Activated CD8-positive, alpha-beta T cell treated with anti-CD3 and anti-CD28 coated beads for 36 hours (primary cell): ENCODE data around the gene DIAPH3. TPM values are rescaled to one million over a fixed set of nuclear protein-coding genes. Genes with fewer than 3 reads are reported as not detected.

Source experiments
- ATAC-seq: fragments of 200-7000 bp; cut with Tn5 transposase; one replicate; pipeline ENCODE4 v1.10.0; 2021; ENCODE audit warnings: mild to moderate bottlenecking, moderate library complexity
- CTCF ChIA-PET: fragments of 350-600 bp; sonication (Branson Sonifier 250); formaldehyde crosslinking; loops from one replicate; lab custom pipeline; 2021; ENCODE audit warnings: antibody characterized with exemption; lab: Charles Lee
- POLR2A ChIA-PET: fragments of 350-600 bp; sonication (Branson Sonifier 250); formaldehyde crosslinking; loops from one replicate; lab custom pipeline; 2021; ENCODE audit warnings: antibody characterized with exemption; lab: Charles Lee
- DNase-seq: peaks from one replicate; pipeline ENCODE4 v3.0.0-alpha.2; 2020
- H3K27ac Mint-ChIP-seq: one replicate; pipeline ENCODE4 v1.8.0; 2021; ENCODE audit warnings: mild to moderate bottlenecking, mixed read lengths
- H3K27me3 Mint-ChIP-seq: one replicate; pipeline ENCODE4 v1.8.0; 2021; ENCODE audit warnings: mixed read lengths
- H3K36me3 Mint-ChIP-seq: one replicate; pipeline ENCODE4 v1.8.0; 2021; ENCODE audit warnings: low read depth, mixed read lengths
- H3K4me1 Mint-ChIP-seq: one replicate; pipeline ENCODE4 v1.8.0; 2021; ENCODE audit warnings: low read depth, mixed read lengths
- H3K4me3 Mint-ChIP-seq: one replicate; pipeline ENCODE4 v1.8.0; 2021; ENCODE audit warnings: mild to moderate bottlenecking, moderate library complexity, mixed read lengths
- H3K9me3 Mint-ChIP-seq: one replicate; pipeline ENCODE4 v1.8.0; 2021; ENCODE audit warnings: mixed read lengths
- intact Hi-C: fragments of 100-400 bp; cut with micrococcal nuclease; formaldehyde crosslinking; loops from one replicate; pipeline ENCODE4 v1.10.0; 2022
- total RNA-seq, 2 experiments: library from RNA; stranded (reverse); gene quantifications; one replicate each; pipeline ENCODE4 v1.2.3, GENCODE V29; 2021
- TF ChIP-seq, protein P1 (sequence below): fragments of 200-600 bp; IDR thresholded peaks from one replicate; pipeline ENCODE4 v1.8.0; 2022; ENCODE audit warnings: antibody characterized with exemption, mild to moderate bottlenecking

DIAPH3 gene
- total RNA-seq, 2 experiments from 2014 or later, result 23.0 to 25.4 TPM

DNA sequence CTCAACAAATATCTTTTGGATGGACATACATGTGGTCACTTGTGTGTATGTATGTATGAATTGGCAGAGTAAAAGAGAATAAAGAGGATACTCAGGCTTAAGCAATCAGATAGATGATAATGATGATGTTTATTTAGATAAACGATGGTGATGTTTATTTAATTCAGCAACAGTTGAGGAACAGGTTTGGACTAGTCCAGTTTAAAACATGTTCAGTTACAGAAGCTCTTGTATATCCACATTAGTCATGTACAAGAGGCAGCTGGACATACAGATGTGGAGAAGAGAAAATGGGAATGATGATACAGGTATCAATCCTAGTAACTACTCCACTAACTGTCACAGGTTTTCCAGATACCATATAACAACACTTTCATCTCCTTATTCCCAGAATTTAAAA is 232.1 kb downstream of the DIAPH3 start:
- CTCF ChIA-PET, result no interaction called here
- intact Hi-C loops, result no loop called here
- H3K27ac Mint-ChIP-seq, result no peak overlapping the region
- peaks cover 7% of the 10 kb centered on the region for H3K36me3 Mint-ChIP-seq
- ATAC-seq (no peak), DNase-seq (no peak)
- POLR2A ChIA-PET, result no interaction called here
- no peak overlapping the region for H3K4me3 Mint-ChIP-seq
- TF ChIP-seq, protein P1, sequence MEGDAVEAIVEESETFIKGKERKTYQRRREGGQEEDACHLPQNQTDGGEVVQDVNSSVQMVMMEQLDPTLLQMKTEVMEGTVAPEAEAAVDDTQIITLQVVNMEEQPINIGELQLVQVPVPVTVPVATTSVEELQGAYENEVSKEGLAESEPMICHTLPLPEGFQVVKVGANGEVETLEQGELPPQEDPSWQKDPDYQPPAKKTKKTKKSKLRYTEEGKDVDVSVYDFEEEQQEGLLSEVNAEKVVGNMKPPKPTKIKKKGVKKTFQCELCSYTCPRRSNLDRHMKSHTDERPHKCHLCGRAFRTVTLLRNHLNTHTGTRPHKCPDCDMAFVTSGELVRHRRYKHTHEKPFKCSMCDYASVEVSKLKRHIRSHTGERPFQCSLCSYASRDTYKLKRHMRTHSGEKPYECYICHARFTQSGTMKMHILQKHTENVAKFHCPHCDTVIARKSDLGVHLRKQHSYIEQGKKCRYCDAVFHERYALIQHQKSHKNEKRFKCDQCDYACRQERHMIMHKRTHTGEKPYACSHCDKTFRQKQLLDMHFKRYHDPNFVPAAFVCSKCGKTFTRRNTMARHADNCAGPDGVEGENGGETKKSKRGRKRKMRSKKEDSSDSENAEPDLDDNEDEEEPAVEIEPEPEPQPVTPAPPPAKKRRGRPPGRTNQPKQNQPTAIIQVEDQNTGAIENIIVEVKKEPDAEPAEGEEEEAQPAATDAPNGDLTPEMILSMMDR, result no peak
- H3K4me1 Mint-ChIP-seq, result no peaks in the 10 kb centered on the region
- H3K9me3 Mint-ChIP-seq, result peaks cover 8% of the 10 kb centered on the region
- H3K27me3 Mint-ChIP-seq, result no peaks in the 10 kb centered on the region

DNA sequence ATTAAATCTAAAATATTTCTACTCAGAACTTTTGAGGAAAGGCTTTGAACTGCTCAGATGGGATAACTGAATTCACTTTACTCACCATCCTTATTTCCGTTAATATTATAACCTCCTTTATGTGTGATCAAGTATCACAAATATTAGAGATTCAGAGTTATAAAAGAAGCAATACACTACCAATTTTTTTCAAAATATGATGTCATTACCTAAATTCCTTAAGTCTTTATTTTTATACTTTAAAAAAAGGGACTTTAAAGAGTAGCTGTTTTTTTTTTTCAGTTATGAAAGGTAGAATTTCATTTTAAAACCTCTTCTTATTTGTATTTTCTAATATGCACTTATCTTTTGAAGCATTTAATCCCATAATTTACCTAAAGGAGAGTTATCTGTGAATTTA is 239.5 kb downstream of the DIAPH3 start:
- ATAC-seq (no peak), DNase-seq (no peak)
- no peak overlapping the region for H3K27ac Mint-ChIP-seq
- no peak overlapping the region for H3K4me3 Mint-ChIP-seq
- POLR2A ChIA-PET, result no interaction called here
- no peaks in the 10 kb centered on the region for H3K4me1 Mint-ChIP-seq
- CTCF ChIA-PET, result no interaction called here
- peaks cover 7% of the 10 kb centered on the region for H3K36me3 Mint-ChIP-seq
- H3K9me3 Mint-ChIP-seq, result peaks cover 7% of the 10 kb centered on the region
- TF ChIP-seq, protein P1, result no peak
- H3K27me3 Mint-ChIP-seq, result no peaks in the 10 kb centered on the region
- intact Hi-C loops, result no loop called here

DNA sequence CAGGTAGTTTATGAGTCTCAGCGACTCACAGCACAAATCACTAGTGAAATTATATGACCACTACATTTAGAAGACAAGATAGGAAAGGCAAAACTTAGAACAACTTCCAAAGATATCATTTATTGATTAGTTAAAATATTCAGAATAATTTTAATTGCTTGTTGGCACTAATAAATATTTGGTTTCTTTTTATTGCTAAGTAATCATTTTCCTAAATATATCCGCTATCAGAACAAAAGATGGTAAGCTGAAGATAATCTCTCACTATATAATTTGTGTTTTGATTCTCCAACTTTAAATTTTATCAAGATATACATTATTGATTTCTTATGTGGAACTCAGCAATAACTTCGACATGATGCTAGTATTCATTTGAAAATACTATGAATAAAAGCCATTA is 248.5 kb downstream of the DIAPH3 start:
- ChIA-PET POLR2A (no interaction called here), CTCF (no interaction called here)

DNA sequence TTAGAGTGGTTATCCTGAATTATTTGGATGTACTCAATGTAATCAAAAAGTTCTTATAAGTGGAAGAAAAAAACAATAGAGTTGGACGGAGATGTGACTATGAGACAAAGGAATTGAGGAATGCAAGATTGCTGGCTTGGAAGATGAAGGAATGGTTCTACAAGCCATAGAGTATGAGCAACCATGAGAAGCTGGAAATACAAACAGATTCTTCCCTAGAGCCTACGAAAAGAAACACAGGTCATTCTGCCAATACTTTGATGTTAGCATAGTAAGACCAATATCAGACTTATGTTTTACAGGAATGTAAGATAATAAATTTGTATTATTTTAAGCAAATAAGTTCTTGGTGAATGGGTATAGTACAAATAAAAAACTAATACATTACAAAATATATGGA is 249.2 kb downstream of the DIAPH3 start:
- no peak overlapping the region for H3K27ac Mint-ChIP-seq
- TF ChIP-seq, protein P1, result no peak
- H3K4me3 Mint-ChIP-seq, result no peak overlapping the region
- H3K9me3 Mint-ChIP-seq, result no peaks in the 10 kb centered on the region
- no peaks in the 10 kb centered on the region for H3K27me3 Mint-ChIP-seq
- no peaks in the 10 kb centered on the region for H3K36me3 Mint-ChIP-seq
- H3K4me1 Mint-ChIP-seq, result no peaks in the 10 kb centered on the region
- ChIA-PET POLR2A (no interaction called here), CTCF (no interaction called here)
- ATAC-seq (no peak), DNase-seq (no peak)
- intact Hi-C loops, result no loop called here

More for the DNA sequence above, 248.5 kb downstream of the DIAPH3 start:
- Mint-ChIP-seq H3K4me3 (no peak overlapping the region), H3K9me3 (no peaks in the 10 kb centered on the region), H3K27ac (no peak overlapping the region), H3K27me3 (no peaks in the 10 kb centered on the region), H3K36me3 (no peaks in the 10 kb centered on the region), H3K4me1 (no peaks in the 10 kb centered on the region)
- no peak for ATAC-seq
- TF ChIP-seq, protein P1, result no peak
- intact Hi-C loops, result no loop called here
- no peak for DNase-seq

DNA sequence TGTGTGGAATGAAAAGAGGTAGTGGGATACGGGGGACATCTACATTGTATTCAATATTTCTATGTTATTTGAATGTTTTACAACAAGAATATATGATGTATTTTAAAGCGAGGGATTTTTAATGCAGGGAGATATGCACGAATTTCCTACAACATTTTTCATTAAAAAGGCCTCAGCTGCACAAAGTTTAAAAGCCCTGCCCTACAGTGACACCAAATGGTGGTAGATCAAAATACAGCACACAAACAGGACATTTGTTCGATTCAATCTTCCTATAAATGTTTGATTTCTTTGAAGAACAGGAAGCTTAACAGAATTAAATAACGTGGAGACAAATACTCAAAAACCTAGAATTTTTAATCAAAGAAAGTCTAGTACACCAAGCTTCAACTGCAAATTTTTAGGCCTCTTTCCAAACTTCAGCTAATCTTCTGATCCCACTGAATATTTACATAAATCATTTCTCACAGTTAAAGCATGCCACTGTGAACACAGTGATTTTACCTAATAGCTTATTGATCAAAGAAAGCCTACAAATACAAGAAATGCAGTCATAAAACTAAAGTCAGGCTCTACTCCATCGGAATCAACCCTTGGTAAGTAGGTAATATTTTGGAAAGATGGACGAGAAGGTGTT is 257.2 kb downstream of the DIAPH3 start:
- ATAC-seq (no peak), DNase-seq (no peak)
- H3K4me1 Mint-ChIP-seq, result no peaks in the 10 kb centered on the region
- H3K36me3 Mint-ChIP-seq, result no peaks in the 10 kb centered on the region
- no peak overlapping the region for H3K4me3 Mint-ChIP-seq
- no peaks in the 10 kb centered on the region for H3K9me3 Mint-ChIP-seq
- CTCF ChIA-PET, result interaction anchor here (1.0 to 1.4 kb wide), 2 partner anchors 361 to 521 kb away, joined by 3 read pairs; no protein-coding TSS in a partner anchor
- H3K27me3 Mint-ChIP-seq, result no peaks in the 10 kb centered on the region
- no peak overlapping the region for H3K27ac Mint-ChIP-seq
- TF ChIP-seq, protein P1, result peak; percentile 15
- POLR2A ChIA-PET, result no interaction called here
- intact Hi-C loops, result no loop called here
